Measurements from ENCODE around the gene DEPDC4. TPM values are rescaled to one million over a fixed set of nuclear protein-coding genes. Genes with fewer than 3 reads are reported as not detected.

The DEPDC4 gene
- total and polyA plus RNA-seq, 2 of the 13 experiments (the other 11 are each of a cell fraction or from before 2014, with no cell fraction given) = 2.2 to 5.7 TPM

DNA sequence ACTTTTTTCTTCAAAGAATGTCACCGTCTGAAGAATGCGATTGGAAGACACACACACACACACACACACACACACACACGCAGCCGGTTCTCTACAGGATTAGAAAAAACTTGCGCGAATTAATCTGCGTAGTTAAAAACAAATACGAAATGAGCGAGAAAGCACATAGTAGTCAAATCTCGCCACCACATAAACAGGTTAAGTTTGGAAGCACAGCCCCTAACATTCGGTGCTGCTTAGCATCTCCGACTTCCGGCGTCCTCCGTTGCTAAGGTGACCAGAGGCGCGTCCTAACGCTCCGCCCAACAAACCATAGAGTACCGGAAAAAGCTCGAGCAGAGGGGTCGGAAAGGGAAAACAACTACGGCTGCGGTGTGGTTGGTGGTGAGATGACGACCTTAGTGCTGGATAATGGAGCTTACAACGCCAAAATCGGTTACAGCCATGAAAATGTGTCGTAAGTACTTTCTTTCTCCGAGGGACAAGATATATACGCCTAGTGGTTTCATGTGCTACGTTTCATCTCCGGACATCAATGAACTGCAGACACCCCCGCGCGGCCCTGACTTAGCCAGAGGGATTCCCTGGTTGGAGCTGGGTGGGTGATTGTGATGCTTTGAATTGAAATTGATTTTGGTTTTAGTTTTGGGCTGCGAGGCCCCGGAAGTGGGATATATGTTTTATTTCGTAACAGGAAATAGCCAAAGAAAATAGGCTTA is 66.3 kb downstream of the DEPDC4 start, which contains the start of gene ACTR6 (continued):
- TF ChIP-seq, protein P1, sequence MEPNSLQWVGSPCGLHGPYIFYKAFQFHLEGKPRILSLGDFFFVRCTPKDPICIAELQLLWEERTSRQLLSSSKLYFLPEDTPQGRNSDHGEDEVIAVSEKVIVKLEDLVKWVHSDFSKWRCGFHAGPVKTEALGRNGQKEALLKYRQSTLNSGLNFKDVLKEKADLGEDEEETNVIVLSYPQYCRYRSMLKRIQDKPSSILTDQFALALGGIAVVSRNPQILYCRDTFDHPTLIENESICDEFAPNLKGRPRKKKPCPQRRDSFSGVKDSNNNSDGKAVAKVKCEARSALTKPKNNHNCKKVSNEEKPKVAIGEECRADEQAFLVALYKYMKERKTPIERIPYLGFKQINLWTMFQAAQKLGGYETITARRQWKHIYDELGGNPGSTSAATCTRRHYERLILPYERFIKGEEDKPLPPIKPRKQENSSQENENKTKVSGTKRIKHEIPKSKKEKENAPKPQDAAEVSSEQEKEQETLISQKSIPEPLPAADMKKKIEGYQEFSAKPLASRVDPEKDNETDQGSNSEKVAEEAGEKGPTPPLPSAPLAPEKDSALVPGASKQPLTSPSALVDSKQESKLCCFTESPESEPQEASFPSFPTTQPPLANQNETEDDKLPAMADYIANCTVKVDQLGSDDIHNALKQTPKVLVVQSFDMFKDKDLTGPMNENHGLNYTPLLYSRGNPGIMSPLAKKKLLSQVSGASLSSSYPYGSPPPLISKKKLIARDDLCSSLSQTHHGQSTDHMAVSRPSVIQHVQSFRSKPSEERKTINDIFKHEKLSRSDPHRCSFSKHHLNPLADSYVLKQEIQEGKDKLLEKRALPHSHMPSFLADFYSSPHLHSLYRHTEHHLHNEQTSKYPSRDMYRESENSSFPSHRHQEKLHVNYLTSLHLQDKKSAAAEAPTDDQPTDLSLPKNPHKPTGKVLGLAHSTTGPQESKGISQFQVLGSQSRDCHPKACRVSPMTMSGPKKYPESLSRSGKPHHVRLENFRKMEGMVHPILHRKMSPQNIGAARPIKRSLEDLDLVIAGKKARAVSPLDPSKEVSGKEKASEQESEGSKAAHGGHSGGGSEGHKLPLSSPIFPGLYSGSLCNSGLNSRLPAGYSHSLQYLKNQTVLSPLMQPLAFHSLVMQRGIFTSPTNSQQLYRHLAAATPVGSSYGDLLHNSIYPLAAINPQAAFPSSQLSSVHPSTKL (CRISPR knock-in tag; IDR thresholded peaks at IDR 0.05) = peak; percentile 61
- TF ChIP-seq, protein P2, sequence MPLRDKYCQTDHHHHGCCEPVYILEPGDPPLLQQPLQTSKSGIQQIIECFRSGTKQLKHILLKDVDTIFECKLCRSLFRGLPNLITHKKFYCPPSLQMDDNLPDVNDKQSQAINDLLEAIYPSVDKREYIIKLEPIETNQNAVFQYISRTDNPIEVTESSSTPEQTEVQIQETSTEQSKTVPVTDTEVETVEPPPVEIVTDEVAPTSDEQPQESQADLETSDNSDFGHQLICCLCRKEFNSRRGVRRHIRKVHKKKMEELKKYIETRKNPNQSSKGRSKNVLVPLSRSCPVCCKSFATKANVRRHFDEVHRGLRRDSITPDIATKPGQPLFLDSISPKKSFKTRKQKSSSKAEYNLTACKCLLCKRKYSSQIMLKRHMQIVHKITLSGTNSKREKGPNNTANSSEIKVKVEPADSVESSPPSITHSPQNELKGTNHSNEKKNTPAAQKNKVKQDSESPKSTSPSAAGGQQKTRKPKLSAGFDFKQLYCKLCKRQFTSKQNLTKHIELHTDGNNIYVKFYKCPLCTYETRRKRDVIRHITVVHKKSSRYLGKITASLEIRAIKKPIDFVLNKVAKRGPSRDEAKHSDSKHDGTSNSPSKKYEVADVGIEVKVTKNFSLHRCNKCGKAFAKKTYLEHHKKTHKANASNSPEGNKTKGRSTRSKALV (CRISPR knock-in tag; IDR thresholded peaks at IDR 0.05) = peak; percentile 66
- TF ChIP-seq ZNF383 (CRISPR knock-in tag; IDR thresholded peaks at IDR 0.05; ENCODE audit: borderline replicate concordance) (0 out of 2 replicates have a peak, but pooled peaks have one; percentile 28), CBFB (CRISPR knock-in tag; IDR thresholded peaks at IDR 0.05) (peak; percentile 57; the same call in 1 of the 2 replicates), NR2F6 (IDR thresholded peaks at IDR 0.05) (peak; percentile 43; the same call in 1 of the 2 replicates), NR2F6 (CRISPR knock-in tag; IDR thresholded peaks at IDR 0.05) (peak; percentile 43; the same call in 1 of the 2 replicates), ZNF660 (CRISPR knock-in tag; IDR thresholded peaks at IDR 0.05; ENCODE audit: borderline replicate concordance, low read depth) (no peak), ZFP37 (CRISPR knock-in tag; IDR thresholded peaks at IDR 0.05; ENCODE audit: borderline replicate concordance) (0 out of 2 replicates have a peak, but pooled peaks have one; percentile 50), RAD21 (CRISPR knock-in tag; IDR thresholded peaks at IDR 0.05) (peak; percentile 29; the same call in 1 of the 2 replicates), SIN3A (IDR thresholded peaks at IDR 0.05; ENCODE audit: borderline replicate concordance, low read depth, low read length) (peak; percentile 100), RBM39 (IDR thresholded peaks at IDR 0.05; ENCODE audit: low read depth, low read length, poor library complexity, severe bottlenecking) (peak; percentile 41)
- TF ChIP-seq, protein P3, sequence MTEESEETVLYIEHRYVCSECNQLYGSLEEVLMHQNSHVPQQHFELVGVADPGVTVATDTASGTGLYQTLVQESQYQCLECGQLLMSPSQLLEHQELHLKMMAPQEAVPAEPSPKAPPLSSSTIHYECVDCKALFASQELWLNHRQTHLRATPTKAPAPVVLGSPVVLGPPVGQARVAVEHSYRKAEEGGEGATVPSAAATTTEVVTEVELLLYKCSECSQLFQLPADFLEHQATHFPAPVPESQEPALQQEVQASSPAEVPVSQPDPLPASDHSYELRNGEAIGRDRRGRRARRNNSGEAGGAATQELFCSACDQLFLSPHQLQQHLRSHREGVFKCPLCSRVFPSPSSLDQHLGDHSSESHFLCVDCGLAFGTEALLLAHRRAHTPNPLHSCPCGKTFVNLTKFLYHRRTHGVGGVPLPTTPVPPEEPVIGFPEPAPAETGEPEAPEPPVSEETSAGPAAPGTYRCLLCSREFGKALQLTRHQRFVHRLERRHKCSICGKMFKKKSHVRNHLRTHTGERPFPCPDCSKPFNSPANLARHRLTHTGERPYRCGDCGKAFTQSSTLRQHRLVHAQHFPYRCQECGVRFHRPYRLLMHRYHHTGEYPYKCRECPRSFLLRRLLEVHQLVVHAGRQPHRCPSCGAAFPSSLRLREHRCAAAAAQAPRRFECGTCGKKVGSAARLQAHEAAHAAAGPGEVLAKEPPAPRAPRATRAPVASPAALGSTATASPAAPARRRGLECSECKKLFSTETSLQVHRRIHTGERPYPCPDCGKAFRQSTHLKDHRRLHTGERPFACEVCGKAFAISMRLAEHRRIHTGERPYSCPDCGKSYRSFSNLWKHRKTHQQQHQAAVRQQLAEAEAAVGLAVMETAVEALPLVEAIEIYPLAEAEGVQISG (CRISPR knock-in tag; IDR thresholded peaks at IDR 0.05) = peak; percentile 100
- TF ChIP-seq, protein P4, sequence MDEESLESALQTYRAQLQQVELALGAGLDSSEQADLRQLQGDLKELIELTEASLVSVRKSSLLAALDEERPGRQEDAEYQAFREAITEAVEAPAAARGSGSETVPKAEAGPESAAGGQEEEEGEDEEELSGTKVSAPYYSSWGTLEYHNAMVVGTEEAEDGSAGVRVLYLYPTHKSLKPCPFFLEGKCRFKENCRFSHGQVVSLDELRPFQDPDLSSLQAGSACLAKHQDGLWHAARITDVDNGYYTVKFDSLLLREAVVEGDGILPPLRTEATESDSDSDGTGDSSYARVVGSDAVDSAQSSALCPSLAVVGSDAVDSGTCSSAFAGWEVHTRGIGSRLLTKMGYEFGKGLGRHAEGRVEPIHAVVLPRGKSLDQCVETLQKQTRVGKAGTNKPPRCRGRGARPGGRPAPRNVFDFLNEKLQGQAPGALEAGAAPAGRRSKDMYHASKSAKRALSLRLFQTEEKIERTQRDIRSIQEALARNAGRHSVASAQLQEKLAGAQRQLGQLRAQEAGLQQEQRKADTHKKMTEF (CRISPR knock-in tag; IDR thresholded peaks at IDR 0.05) = peak; percentile 81
